AG04449 (cell line): ENCODE results near the gene DENND1A.

Experiments used
- CTCF ChIA-PET: fragments of 350-600 bp; formaldehyde crosslinking; extraction: SDS; loops from one replicate; lab custom pipeline; 2021; ENCODE audit warnings: antibody characterized with exemption; lab: Yijun Ruan, JAX
- POLR2A ChIA-PET: fragments of 400-600, 350-600 bp; formaldehyde crosslinking; extraction: SDS; loops from one replicate; lab custom pipeline; 2020; ENCODE audit warnings: antibody characterized with exemption, inconsistent platforms; lab: Yijun Ruan, JAX
- DNase-seq: peaks from one replicate; pipeline ENCODE4 v3.0.0-alpha.2; 2010; ENCODE audit warnings: low read depth, low spot score
- H3K4me3 ChIP-seq: 2 replicates; pipeline ENCODE4 v1.5.1; 2011; ENCODE audit warnings: low read depth, mild to moderate bottlenecking, control low read depth, low read length
- TF ChIP-seq, protein P1 (sequence below): IDR thresholded peaks from one replicate; pipeline ENCODE4 v1.5.1; 2011; ENCODE audit warnings: mild to moderate bottlenecking, moderate library complexity, low read length, control low read depth, inconsistent platforms; ENCODE audit not compliant: insufficient read depth; ENCODE audit errors: missing control alignments

Gene DENND1A

GRCh38 chr9:123395276-123395688 lies 534.6 kb downstream of the DENND1A start:
- H3K4me3 ChIP-seq, result no peak overlapping the region
- ChIA-PET POLR2A (no interaction called here), CTCF (interaction anchor here (1.3 to 1.6 kb wide), 2 partner anchors 41 to 645 kb away, joined by 3 to 4 read pairs; no protein-coding TSS in a partner anchor)
- no peak for DNase-seq
- TF ChIP-seq, protein P1, sequence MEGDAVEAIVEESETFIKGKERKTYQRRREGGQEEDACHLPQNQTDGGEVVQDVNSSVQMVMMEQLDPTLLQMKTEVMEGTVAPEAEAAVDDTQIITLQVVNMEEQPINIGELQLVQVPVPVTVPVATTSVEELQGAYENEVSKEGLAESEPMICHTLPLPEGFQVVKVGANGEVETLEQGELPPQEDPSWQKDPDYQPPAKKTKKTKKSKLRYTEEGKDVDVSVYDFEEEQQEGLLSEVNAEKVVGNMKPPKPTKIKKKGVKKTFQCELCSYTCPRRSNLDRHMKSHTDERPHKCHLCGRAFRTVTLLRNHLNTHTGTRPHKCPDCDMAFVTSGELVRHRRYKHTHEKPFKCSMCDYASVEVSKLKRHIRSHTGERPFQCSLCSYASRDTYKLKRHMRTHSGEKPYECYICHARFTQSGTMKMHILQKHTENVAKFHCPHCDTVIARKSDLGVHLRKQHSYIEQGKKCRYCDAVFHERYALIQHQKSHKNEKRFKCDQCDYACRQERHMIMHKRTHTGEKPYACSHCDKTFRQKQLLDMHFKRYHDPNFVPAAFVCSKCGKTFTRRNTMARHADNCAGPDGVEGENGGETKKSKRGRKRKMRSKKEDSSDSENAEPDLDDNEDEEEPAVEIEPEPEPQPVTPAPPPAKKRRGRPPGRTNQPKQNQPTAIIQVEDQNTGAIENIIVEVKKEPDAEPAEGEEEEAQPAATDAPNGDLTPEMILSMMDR, result no peak

GRCh38 chr9:123394291-123395235 lies 535.4 kb downstream of the DENND1A start:
- TF ChIP-seq, protein P1, result no peak
- no peak for DNase-seq
- POLR2A ChIA-PET, result no interaction called here
- no peak overlapping the region for H3K4me3 ChIP-seq
- CTCF ChIA-PET, result interaction anchor here (1.3 to 1.6 kb wide), 2 partner anchors 40 to 646 kb away, joined by 3 to 4 read pairs; no protein-coding TSS in a partner anchor

- ChIA-PET POLR2A (no interaction called here), CTCF (interaction anchor here (1.5 kb wide), 1 partner anchor 9 kb away, joined by 3 read pairs; no protein-coding TSS in a partner anchor)
- no peak overlapping the region for H3K4me3 ChIP-seq
- DNase-seq, result no peak
- TF ChIP-seq, protein P1, result no peak
Measured at GRCh38 chr9:123392802-123393201, 537.1 kb downstream of the DENND1A start.

DNA sequence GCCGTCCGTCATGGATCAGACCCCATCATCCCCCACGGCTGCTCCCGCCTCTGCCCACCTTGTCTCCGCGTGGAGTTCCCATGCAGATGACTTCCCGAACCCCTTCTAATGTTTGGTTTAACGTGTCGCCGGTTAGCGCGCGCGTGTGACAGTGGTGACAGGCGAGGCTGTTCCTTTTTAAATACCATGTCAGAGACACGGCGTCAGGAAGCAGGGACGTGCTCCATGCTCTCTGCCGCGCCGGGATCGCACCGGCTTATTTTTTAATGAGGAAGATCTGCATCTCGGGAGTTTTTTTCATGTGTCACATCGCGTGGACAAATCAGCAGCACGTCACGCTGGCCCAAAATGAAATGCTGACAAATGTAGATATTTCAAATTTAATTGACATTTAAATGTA lies 538.0 kb downstream of the DENND1A start:
- ChIA-PET POLR2A (no interaction called here), CTCF (interaction anchor here (1.3 kb wide), 1 partner anchor 42 kb away, joined by 3 read pairs; no protein-coding TSS in a partner anchor)
- no peak for DNase-seq
- no peak overlapping the region for H3K4me3 ChIP-seq
- TF ChIP-seq, protein P1, result no peak

DNA sequence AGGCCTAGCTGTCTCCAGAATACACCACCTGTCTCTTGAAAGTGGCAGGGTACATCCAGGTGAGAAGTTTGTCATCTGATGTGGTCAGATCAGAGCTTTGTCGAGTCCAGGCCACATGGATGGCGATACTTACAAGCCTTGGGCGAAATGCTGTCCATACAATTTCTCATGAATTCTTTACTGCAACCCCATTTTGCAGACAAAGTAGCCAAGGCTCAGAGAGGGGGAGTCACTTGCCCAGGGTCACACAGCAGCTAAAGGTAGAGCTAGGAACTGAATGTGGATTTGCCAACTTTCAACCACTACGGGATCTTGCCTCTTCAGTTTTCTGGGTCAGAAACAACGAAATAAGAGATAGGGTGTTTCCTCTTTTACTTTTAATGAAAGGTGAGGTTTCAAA lies 538.7 kb downstream of the DENND1A start:
- TF ChIP-seq, protein P1, result no peak
- ChIA-PET POLR2A (no interaction called here), CTCF (interaction anchor here (1.0 to 1.3 kb wide), 2 partner anchors 9 to 41 kb away, joined by 3 read pairs; no protein-coding TSS in a partner anchor)
- DNase-seq, result no peak
- H3K4me3 ChIP-seq, result no peak overlapping the region
